GM23248 (cell line): Measurements from ENCODE around the gene ZNF275.

ENCODE experiments used
- EZH2 ChIP-seq: fragments of 200-600 bp; sonication (generic); IDR thresholded peaks from 2 replicates; pipeline ENCODE4 v1.6.1; 2018; ENCODE audit warnings: antibody characterized with exemption, mild to moderate bottlenecking; ENCODE audit not compliant: insufficient read depth, poor library complexity, severe bottlenecking
- EZH2phosphoT487 ChIP-seq: fragments of 200-600 bp; sonication (generic); IDR thresholded peaks from 2 replicates; pipeline ENCODE4 v1.6.1; 2018; ENCODE audit warnings: antibody characterized with exemption, moderate library complexity, mild to moderate bottlenecking, low read depth; ENCODE audit not compliant: insufficient read depth

DNA sequence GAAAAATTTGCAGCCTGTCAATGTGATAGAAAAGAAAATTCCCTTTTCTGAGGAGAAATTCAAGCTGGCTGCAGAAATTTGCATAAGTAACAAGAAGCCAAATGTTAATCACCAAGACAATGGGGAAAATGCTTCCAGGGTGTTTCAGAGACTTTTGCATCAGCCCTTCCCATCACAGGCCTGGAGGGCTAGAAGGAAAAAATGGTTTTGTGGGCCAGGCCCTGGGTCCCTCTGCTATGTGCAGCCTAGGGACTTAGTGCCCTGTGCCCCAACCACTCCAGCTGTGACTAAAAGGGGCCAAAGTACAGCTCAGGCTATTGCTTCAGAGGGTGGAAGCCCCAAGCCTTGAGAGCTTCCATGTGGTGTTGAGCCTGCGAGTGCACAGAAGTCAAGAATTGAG lies 23.9 kb downstream of the ZNF275 start:
- TF ChIP-seq EZH2 (no peak), EZH2phosphoT487 (no peak)
